ENCODE results near the gene CYP4A11. TPM values are rescaled to one million over a fixed set of nuclear protein-coding genes. Genes with fewer than 3 reads are reported as not detected.
"Not testable (repeated sequence)": the region's sequence is repeated elsewhere in the genome, so short reads cannot be mapped to it uniquely, and the experiment has no call there.

Gene CYP4A11
- total RNA-seq, 4 donors from 2014 or later, result 0.91 TPM; not detected in 3

DNA sequence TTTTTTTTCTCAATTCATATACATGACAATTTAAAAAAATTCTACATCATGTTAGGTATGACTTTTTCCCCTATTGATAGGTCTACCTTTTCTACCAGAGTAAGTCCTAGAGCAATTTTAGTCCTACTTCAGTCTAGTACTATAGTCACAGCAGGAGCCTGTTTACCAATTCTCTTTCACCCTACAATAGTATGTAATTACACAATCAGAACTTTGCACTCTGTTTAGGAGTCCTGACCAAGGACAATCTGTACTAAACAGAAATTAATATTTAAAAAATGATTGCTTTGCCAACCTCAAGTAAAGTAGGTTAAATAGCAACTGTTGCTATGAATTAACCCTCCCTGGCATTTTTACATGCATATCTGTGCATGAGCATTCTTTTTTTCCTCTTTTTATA is 810 bp upstream of the CYP4A11 start:
- Histone ChIP-seq H3K4me3 (no peak overlapping the region), H3K4me1 (peaks cover 2 to 3% of the 10 kb centered on the region in 2 donors), H3K27me3 (no peaks in the 10 kb centered on the region), H3K36me3 (no peaks in the 10 kb centered on the region), H3K9me3 (no peaks in the 10 kb centered on the region), H3K27ac (no peak overlapping the region)
- intact Hi-C loops (cut with DNase I; ENCODE audit: low total_unique reads), result no loop called here
- in situ Hi-C loops (cut with MboI; ENCODE audit: low sequenced_read_pairs in 4 of 4), result no loop called here
- ATAC-seq, result no peak
- no peak for DNase-seq
- TF ChIP-seq POLR2A (IDR thresholded peaks at IDR 0.05), result no peak
- TF ChIP-seq, protein P1, sequence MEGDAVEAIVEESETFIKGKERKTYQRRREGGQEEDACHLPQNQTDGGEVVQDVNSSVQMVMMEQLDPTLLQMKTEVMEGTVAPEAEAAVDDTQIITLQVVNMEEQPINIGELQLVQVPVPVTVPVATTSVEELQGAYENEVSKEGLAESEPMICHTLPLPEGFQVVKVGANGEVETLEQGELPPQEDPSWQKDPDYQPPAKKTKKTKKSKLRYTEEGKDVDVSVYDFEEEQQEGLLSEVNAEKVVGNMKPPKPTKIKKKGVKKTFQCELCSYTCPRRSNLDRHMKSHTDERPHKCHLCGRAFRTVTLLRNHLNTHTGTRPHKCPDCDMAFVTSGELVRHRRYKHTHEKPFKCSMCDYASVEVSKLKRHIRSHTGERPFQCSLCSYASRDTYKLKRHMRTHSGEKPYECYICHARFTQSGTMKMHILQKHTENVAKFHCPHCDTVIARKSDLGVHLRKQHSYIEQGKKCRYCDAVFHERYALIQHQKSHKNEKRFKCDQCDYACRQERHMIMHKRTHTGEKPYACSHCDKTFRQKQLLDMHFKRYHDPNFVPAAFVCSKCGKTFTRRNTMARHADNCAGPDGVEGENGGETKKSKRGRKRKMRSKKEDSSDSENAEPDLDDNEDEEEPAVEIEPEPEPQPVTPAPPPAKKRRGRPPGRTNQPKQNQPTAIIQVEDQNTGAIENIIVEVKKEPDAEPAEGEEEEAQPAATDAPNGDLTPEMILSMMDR (IDR thresholded peaks at IDR 0.05 in 4 of 5, conservative IDR thresholded peaks at IDR 0.05 in 1 of 5), result no peak

GRCh38 chr1:46940307-46940706 is 969 bp downstream of the CYP4A11 start:
- Histone ChIP-seq H3K27me3 (no peaks in the 10 kb centered on the region), H3K36me3 (no peaks in the 10 kb centered on the region), H3K27ac (no peak overlapping the region), H3K4me3 (no peak overlapping the region), H3K9me3 (no peaks in the 10 kb centered on the region), H3K4me1 (peaks cover 4 to 6% of the 10 kb centered on the region in 2 donors)
- DNase-seq (no peak), ATAC-seq (no peak)
- in situ Hi-C loops (cut with MboI; ENCODE audit: low sequenced_read_pairs in 4 of 4), result no loop called here
- intact Hi-C loops (cut with DNase I; ENCODE audit: low total_unique reads), result no loop called here
- TF ChIP-seq POLR2A (IDR thresholded peaks at IDR 0.05), result no peak
- TF ChIP-seq, protein P1 (IDR thresholded peaks at IDR 0.05 in 4 of 5, conservative IDR thresholded peaks at IDR 0.05 in 1 of 5), result no peak

DNA sequence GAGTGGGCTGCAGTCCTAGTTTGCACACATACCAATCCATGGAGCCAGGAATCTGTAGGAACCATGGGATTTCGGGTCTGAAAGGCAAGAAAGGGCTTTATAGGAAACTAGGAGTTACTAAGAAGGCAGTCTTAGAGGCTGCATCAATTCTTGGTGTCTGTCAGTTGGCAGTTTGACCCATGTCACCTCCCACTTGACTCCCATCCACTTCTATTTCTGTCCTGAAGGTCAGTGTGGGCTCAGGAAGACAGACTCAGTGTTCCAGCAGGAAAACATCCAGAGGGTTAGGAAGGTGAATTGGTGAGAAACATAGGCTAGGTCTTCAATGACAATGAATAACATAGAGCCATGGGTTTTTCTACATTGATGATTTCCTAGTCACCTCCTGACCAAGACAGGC is 4.0 kb downstream of the CYP4A11 start:
- DNase-seq, result no peak
- Histone ChIP-seq H3K27me3 (no peaks in the 10 kb centered on the region), H3K4me1 (peaks cover 4 to 6% of the 10 kb centered on the region in 2 donors), H3K4me3 (no peak overlapping the region), H3K27ac (no peak overlapping the region), H3K36me3 (no peaks in the 10 kb centered on the region), H3K9me3 (no peaks in the 10 kb centered on the region)
- no peak for TF ChIP-seq POLR2A (IDR thresholded peaks at IDR 0.05)
- TF ChIP-seq, protein P1 (IDR thresholded peaks at IDR 0.05 in 4 of 5, conservative IDR thresholded peaks at IDR 0.05 in 1 of 5), result no peak
- intact Hi-C loops (cut with DNase I; ENCODE audit: low total_unique reads) (no loop called here), in situ Hi-C loops (cut with MboI; ENCODE audit: low sequenced_read_pairs in 4 of 4) (no loop called here)
- ATAC-seq, result no peak

GRCh38 chr1:46936788-46937187 is 4.5 kb downstream of the CYP4A11 start:
- in situ Hi-C loops (cut with MboI; ENCODE audit: low sequenced_read_pairs in 4 of 4) (no loop called here), intact Hi-C loops (cut with DNase I; ENCODE audit: low total_unique reads) (no loop called here)
- DNase-seq (no peak), ATAC-seq (no peak)
- H3K36me3 ChIP-seq, result no peaks in the 10 kb centered on the region
- no peaks in the 10 kb centered on the region for H3K9me3 ChIP-seq
- H3K4me3 ChIP-seq, result no peak overlapping the region
- H3K4me1 ChIP-seq, result peaks cover 4 to 6% of the 10 kb centered on the region in 2 donors
- H3K27ac ChIP-seq, result no peak overlapping the region
- H3K27me3 ChIP-seq, result no peaks in the 10 kb centered on the region
- no peak for TF ChIP-seq POLR2A (IDR thresholded peaks at IDR 0.05)
- TF ChIP-seq, protein P1 (IDR thresholded peaks at IDR 0.05 in 4 of 5, conservative IDR thresholded peaks at IDR 0.05 in 1 of 5), result no peak

GRCh38 chr1:46934852-46935251 is 6.4 kb downstream of the CYP4A11 start:
- H3K9me3 ChIP-seq; in situ Hi-C loops (cut with MboI; ENCODE audit: low sequenced_read_pairs in 4 of 4); H3K36me3 ChIP-seq; H3K27ac ChIP-seq; intact Hi-C loops (cut with DNase I; ENCODE audit: low total_unique reads); H3K4me1 ChIP-seq; DNase-seq; ATAC-seq; H3K27me3 ChIP-seq; H3K4me3 ChIP-seq: not testable (repeated sequence)
- TF ChIP-seq, protein P1 (IDR thresholded peaks at IDR 0.05 in 4 of 5, conservative IDR thresholded peaks at IDR 0.05 in 1 of 5), result peak in 4 of 5 experiments; percentile 14 to 47 (median 34)

- intact Hi-C loops (cut with DNase I; ENCODE audit: low total_unique reads); ATAC-seq; in situ Hi-C loops (cut with MboI; ENCODE audit: low sequenced_read_pairs in 4 of 4); H3K27ac ChIP-seq; H3K27me3 ChIP-seq; H3K4me1 ChIP-seq; H3K9me3 ChIP-seq; H3K4me3 ChIP-seq; DNase-seq; H3K36me3 ChIP-seq: not testable (repeated sequence)
Observed at GRCh38 chr1:46932020-46932419, 9.3 kb downstream of the CYP4A11 start.
